Lung microvascular endothelial cell (primary cell): ENCODE measurements around the gene NCF2. TPM values are rescaled to one million over a fixed set of nuclear protein-coding genes. Genes with fewer than 3 reads are reported as not detected.
"Not testable (repeated sequence)": the region's sequence is repeated elsewhere in the genome, so short reads cannot be mapped to it uniquely, and the experiment has no call there.

Source experiments
- DNase-seq, 2 donors: peaks; one replicate each; pipeline versions ENCODE4 v3.0.0 to v3.0.0-alpha.2; 2010; ENCODE audit warnings: low read depth in 2 of 2
- total RNA-seq: library from RNA; depleted of rRNA; stranded (reverse); fragments of >200 nt; gene quantifications from 2 replicates; pipeline ENCODE4 v1.2.1, GENCODE V29; 2014

Gene NCF2
- total RNA-seq, 1 donor from 2014 or later = not detected

DNA sequence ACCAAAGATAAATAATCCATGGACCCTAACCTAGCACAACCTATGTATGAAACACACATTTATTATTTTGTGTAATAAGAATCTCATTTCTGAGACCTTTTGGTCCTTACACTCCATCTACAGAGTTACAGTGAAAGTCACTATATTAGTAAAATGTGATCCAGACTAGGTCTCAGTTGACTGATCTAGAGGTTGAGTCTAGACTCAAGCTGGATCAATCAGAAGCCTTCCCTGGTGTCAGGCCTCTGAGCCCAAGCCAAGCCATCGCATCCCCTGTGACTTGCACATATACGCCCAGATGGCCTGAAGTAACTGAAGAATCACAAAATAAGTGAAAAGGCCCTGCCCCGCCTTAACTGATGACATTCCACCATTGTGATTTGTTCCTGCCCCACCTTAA is 22.7 kb upstream of the NCF2 start:
- not testable (repeated sequence) for DNase-seq

DNA sequence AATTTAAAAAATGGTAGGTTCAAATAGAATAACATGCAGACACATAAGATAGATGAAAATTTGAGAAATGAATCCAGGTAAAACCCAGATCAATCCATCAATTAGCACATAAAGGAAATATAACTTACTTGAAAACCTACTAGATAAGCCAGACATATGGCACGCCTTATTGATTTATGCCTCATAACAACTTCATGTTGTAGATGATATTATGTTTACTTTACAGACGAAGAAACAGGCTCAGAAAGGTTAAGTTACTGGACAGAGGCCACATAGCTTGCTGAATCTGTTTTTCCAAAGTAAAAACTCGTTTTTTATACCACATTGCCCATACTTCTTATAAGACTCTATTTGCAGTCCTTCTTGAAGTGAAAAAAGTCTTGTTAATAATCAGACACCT is 22.1 kb upstream of the NCF2 start:
- no peak for DNase-seq

DNA sequence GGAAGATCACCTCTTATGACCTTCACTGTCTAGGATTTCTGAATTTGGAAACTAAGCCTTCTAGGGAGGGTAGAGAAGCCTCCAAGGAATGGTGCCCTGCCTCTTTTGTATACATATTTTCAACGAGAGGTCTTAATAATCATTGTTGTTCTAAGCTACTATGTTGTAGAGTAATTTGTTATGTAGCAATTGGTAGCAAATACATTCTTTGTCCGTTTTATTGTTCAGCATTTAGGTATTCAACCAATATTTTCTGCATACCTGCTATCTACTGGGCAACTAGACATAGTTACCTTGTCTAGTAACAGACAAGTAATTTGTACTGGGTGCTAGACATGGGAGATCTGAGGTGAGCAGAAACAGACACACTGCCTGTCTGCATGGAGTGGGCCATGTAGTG is 20.8 kb upstream of the NCF2 start:
- DNase-seq = no peak

DNA sequence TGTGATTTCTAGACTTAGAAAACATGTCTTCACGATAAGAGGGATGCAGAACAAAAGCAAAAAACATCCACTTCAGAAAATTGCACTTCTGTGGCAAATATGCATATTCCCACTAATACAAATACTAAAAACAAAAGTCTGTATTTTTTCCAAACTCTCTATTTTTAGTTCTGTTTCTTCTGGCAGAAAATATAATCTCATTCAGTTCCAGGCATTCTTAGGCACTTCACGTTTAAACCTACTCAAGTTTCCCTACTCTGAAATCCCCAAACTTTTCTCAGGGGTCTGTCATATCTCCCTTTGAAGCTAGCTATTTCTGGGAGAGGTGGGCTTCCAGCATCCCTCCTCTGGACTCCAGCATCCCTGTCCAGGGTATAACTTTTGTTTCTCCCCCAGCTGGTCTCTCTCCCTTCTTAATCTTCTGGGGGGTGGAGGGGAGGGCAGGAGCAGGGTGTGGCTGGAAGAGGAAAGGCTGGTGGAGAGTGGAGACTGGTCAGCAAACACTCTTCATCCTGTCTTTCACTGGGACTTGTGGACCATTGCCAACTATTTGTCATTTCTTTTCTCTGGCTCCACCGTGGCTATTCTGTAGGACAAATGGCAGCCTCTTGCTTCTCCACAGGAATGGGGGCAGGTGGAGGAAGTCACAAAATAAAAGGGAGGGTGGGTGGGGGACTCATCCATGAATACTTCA is 19.6 kb upstream of the NCF2 start:
- peak in 1 of 2 donors; percentile 57 for DNase-seq

DNA sequence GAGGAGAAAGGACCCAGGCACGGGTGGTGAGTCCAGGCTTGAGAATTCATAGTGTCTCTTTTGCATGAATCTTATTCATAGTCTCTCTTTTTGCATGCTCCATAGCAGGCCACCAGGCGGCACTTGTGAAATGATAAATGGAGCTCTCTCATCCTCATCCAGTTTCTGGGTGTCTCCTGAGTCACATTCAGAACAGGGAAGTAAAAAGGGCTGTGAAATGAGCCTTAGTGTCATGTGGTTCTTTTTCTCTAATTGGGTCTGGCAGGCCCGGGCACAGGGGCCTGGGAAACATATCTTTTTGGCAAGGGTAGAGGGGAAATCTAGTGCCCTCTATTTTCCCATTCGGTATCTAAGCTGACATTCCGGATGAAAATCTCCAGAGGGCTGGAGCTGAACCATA is 19.1 kb upstream of the NCF2 start:
- peak; percentile 34 to 76 for DNase-seq

DNA sequence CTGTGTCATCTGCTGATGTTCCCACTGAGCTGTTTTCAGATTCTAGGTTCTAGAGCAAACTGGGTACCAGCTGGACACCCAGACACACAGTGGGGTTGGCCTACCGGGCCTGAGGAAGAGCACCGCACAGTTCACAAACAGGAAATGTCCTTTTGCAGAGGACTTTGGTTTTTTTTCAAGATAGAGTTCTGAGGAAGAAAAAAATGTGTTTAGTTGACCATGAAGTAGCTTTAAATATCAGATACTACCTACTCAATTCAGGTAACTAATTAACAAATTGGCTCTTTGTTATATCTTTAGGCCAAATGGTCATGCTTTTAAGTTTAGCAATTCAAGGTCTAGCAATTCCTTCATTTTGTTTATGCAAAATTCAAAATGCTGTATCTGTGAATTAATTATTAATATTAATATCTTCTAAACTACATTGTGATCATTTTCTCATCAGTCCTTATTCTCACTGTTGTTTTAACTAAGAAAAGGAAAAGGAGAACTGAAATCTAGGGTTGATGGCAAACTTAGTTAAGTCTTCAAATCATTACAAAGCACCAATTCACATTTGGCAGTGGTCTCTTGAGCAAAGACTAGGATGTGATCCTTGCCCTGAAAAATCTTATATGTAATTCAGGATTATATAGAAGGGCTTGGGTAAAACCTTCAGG is 17.2 kb upstream of the NCF2 start:
- no peak for DNase-seq

DNA sequence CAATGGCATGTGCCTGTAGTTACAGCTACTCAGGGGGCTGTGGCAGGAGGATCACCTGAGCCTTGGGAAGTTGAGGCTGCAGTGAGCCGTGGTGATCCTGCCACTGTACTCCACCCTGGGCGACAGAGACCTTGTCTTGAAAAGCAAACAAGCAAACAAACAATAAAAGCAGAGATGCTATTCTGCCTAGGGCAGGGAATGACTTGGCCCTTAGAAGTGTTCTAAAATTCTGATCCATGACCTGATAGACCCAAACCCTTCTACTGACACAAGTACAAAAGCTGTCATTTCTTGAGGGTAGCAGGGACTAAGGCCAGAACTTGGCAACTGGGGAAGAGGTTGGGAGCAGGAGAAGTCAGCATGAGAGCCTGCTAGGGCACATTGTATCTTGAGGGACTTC is 15.6 kb upstream of the NCF2 start:
- no peak for DNase-seq

DNA sequence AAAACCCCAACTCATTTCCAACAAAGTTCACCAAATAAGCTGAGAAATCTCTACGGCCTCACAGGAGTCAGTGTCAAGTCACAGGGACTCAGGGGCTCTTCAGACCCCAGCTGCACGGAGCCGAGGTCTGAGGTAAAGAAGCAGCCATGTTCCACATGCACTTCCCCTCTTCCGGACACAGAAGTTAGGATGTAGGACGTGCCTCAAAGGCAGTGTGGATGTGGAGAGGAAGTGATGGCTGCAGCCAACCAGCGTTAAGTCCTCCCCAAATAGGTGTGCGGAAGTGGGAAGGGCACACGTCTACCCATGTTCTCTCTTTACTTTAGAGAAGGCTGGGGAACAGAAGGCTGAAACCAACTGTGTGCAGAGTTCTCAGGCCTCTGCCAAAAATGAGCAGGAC is 14.6 kb upstream of the NCF2 start:
- DNase-seq = no peak

DNA sequence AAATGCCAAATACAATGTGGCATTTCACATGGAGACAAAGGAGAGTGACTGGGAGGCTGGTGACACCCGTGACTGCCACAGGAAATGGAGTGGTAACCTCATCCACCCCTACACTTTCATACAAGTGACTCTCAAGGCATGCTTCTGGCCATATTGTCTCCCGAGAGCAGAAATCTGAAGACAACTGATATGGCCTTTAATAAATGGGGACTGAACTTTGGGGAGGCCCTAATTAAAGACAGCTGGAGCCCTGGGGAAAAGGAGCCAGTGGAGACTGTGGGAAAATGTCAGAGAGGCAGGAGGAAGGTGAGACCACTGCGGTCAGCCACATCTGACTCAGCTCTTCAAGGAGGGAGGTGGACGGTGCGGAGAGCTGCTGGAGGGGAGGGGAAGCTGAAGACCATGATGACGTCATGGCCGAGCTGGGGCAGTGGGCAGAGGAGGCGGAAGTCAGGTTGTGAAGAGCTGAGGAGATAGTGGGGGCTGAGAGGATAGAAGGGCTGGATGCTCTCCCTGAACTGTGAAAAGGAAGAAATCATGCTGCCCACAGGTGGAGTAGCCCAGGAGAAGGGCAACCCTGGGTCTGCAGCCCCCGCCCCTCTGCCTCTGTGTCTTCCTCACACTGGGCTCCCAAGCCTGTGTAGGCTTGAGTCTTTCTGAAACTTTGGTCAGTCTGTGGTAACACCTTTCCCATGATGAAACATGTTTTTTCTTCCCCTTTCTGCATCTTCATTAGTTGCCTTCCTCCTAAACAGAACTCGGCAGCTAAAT is 14.0 kb upstream of the NCF2 start:
- peak in 1 of 2 donors; percentile 74 for DNase-seq

DNA sequence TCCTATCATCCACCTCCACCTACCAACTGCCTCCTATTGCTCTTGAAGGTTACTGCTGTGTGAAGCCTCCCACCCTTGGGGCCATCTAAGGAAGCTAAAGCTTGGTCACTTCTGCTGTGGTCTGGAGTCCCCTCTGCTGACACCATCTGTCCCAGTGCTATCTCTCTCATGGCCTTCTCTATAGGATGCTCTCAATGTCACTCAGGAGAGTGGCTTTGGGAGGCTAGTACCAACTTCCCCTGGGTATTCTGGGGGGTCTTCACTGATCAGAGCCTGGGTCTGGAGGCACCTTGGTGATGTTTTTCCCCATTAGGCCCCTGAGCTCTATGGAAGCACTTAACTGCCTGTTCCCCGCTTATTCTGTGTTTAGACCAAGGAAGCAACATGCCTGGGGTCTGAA is 12.3 kb upstream of the NCF2 start:
- no peak for DNase-seq

DNA sequence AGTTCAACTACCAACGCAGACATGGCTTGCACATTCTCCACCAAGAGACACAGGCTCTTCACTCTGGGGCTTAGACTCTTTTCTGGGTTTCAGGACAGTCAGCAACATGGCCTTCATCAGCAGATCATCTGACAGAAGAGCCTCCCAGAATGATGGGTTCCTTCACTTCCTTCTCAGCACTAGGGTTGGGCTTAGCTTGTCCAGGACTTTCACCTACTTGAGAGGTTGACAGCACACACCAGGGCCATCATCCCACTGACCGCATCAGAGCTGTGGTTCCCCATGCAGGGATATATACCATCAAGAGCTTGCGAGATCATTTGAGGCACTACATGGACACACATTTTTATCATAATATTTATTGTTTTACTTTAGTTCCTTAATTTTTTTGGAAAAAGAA is 10.4 kb upstream of the NCF2 start:
- no peak for DNase-seq

DNA sequence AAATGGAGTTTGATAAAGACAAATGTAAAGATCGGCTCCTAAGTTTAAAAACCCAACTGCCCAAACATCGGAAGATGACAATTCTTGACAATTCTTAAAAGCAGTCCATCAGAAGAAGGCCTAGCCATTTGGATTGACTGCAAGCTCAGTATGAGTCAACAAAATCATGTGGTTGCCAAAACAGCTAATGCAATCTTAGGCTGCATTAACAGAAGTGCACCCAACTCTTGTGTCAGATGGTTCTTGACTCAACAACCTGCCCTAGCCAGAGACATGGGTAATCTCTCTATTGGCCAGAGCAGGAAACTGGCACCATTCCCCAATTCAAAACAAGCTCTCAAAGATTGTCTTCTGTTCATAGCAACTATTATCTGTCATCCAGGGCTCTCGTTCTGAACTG is 9.9 kb upstream of the NCF2 start:
- peak in 1 of 2 donors; percentile 70 for DNase-seq

DNA sequence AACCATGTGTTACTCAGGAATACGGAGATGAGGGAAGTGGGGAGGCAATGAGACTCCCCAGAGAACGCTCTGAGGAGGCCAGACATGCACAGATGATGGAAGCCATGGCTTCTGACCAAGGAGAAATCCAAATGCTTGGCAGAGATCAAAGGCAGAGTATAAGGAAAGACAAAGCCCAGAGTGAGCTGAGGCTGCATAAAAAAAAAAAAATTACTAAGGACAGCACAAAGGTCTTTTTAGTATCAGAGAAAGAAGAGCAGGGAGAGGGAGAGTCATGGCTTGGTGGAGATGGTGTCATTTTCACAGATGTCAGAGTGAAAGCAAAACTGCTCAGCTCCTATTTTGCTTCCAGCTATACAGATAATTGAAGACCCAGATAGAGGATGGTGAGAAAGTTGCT is 8.1 kb upstream of the NCF2 start:
- DNase-seq = no peak

DNA sequence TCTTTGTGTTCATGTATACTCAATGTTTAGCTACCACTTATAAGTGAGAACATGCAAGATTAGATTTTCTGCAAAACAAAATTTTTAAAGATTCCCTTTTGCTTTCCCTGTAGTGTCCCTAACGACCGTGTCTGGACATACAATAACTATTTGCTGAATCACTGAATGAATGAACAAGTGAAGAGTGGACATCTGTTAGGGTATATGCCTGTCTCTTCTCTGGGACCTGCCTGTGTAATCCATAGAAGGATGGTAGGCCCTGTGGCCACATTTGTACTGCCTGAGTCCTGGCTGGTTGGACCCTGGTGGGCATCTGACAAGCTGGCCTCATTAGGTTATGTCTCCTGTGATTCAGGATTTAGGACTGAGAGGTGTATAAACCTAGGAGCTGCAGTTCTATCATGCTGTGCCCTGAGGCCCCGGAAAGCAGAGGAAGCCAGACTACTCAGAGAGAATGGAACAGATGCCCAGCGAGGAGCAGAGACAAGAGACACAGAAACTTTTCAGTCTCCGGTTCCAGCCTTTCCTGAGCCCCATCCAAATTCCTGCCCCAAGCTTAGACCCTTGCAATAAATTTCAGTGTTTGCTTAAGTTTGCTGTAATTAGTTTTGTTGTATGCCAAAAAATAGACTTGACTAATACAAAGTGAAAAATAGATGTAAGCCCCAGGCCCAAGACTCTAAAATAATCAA is 7.5 kb upstream of the NCF2 start:
- no peak for DNase-seq

DNA sequence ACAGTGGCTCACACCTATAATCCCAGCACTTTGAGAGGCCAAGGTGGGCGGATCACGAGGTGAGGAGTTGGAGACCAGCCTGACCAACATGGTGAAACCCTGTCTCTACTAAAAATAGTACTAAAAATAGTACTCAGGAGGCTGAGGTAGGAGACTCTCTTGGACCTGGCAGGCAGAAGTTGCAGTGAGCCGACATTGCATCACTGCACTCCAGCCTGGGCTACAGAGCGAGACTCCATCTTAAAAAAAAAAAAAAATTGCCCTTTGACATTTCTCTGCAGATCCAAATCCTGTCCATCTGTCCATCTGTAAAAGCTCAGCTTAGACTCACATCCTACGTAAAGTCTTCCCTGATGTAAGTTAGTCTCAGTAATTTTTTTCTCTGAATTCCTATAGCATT is 6.2 kb upstream of the NCF2 start:
- DNase-seq = no peak

DNA sequence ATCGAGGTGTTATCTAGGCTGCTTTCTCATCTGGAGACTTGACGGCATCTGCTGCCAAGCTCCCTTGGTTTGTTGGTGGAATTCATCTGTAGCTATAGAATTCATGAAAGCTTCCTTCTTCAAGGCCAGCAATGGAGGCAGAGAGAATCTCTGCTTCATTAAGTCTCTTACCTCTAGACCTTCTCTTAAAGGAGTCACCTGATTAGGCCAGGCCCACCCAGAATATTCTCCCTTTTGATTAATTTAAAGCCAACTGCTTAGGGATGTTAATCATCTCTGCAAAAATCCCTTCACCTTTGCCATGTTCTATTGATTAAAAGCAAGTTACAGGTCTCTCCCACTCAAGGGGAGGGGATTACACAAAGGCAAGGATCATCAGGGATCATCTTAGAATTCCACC is 5.3 kb upstream of the NCF2 start:
- DNase-seq = no peak

DNA sequence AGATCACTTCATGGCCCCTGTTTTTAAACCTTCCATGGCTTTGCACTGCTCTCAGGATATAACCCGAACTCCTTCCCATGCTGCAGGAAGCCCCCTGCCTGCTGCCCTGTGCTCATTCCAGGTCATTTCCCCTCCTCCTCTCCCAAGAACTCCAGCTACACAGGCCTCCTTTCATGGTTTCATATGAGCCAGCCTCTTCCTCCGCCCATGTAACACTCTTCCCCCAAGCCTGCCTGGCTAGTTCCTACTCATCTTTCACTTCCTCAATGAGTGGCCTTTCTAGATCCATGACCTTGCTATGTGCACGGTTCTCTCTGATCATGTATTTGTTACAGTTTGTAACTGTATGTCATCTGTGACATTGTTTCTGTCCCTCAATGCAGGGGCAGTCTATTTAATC is 3.1 kb upstream of the NCF2 start:
- no peak for DNase-seq

DNA sequence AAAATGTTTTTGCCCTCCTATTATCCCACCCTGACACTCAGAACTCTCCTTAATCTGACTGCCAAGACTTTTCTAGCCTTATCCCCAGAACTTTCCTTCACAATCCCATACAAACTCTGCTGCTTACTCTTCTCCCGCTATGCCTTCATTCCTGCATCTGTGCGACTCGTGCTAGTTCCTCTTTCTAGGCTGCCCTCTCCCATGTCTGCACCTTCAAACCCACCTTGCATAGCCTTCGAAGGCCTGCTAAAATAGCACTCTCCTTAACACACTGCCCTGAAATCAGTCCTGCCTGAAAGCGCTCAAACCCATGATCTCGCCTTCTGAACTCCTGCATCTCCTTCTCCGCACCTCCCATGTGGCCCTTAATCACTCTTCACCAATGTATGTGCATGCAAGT is 2.5 kb upstream of the NCF2 start:
- no peak for DNase-seq

DNA sequence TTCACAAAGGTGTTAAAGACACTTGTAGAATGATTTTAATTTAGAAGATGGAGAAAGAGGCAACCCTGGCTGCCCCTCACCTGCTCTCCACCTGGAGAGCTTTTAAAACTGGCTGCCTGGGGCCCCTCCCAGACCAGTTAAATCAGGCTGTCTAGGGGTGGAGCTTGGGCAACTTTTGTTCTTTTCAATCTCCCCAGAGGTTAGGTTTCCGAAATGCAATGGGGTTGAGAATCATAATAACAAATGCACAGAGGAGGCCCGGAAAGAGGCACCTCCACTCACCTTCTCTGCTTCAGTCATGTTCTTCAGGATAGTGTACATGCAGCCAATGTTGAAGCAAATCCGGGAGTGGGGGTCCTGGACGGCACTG is 400 bp downstream of the NCF2 start:
- no peak for DNase-seq

DNA sequence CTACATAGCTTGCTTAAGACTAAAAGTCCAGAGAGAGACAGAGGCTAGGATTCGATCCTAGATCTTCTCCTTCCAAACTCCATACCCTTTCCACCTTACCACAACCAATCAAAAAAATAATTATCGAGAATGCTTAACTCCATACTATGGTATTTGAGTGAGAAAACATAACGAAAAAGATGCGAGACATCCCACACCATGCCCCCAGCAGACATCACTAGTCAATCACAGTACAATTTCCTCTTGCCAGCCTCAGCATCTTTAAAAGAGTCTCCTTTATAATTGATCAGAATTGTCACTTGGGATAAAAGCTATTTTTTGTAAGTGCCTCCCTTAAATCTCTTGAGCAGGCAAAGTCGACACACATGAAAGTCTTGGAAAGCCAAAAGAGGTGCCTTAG is 875 bp downstream of the NCF2 start:
- no peak for DNase-seq

DNA sequence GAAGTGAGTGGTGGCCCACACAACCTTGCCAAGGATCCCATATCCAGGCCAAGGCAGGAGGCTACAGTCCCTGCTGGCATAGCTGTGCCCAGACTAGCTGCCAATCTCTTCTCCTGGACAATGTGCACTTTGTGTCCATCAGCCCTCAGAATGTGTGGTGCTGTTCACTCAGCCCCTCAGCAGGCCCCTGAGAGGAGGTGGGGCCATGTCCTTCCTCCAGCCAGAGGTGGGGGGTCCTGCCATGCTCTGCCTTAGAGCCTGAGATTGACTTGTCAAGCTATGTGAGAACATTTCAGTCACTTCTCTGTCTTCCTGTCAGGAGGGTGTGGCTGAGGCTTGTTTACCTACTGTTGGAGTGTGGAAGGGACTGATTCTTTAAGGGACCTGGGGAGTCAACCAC is 1.4 kb downstream of the NCF2 start:
- no peak for DNase-seq

DNA sequence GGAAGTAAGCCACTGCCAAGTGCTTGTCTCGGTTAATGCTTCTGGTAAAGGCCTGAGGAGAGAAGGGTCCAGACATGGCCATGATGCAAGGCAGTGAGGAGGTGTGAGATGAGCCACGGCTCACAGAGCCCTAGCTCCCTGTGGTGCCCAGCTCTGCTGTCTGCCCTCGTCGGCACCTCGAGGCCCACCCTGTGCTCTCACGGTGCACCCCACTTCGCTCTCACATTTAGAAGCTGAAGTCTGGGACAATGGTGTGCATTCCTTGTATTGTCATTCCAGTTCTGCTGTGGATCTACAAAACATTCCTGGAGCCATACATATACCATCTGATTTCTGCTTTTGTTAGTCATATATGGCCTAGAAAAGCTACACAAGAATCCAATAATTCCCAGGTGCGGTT is 3.3 kb downstream of the NCF2 start:
- no peak for DNase-seq
